Colon (tissue), 2 donors: ENCODE measurements around the gene ERH.
"Not testable (repeated sequence)": the region's sequence is repeated elsewhere in the genome, so short reads cannot be mapped to it uniquely, and the experiment has no call there.

ENCODE experiments used
- FAIRE-seq: peaks from 2 replicates; lab custom pipeline; 2012; peaks lifted over from hg19 to GRCh38; lab: Jason Lieb, UNC
- donor health status: control.
- donor health status: control.

The ERH gene

DNA sequence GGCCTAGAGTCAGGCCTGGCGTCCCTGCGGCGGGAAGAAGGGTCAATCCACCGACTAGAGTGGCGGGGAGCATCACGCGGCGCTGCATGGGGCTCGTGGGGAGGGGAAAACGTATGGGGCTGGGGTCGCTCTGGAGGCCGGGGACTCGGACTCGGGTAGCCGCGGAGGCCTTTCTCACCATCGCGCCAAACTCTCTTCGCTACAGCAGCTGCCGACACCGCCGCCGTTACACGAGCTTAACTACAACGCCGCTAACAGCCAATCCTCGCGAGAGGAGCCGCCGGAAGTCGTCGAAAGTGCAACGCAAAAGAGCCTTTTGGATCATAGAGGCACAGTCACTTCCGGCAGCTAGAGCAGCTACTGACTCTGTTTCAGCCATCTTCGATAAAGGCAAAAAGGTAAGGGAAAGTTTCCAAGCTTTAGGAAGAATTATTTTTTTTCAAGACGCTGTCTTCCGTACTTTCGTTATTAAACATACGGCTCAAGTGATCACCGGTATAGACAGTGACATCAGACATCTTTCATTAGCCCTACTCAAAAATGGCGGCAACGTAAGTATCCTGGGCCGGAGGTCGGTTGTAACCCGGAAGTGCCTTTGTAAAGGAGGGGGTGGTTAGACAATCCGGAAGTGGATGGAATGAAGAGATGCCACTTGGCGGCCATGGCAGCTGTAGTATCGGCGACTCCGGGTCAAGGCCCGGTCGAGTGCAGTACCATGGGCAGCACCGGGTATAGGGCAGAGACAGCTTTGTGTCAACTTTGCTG lies at the start of gene ERH, which contains the start of gene SLC39A9:
ERH (minus strand) TSS at position 247 of the 765 bp plus-strand sequence; CDS start at position 181, 66 bp downstream.
SLC39A9 (plus strand) TSS at position 640 of the 765 bp plus-strand sequence. CDS start 678 bp downstream, outside the sequence.
- FAIRE-seq = peak; percentile 5

DNA sequence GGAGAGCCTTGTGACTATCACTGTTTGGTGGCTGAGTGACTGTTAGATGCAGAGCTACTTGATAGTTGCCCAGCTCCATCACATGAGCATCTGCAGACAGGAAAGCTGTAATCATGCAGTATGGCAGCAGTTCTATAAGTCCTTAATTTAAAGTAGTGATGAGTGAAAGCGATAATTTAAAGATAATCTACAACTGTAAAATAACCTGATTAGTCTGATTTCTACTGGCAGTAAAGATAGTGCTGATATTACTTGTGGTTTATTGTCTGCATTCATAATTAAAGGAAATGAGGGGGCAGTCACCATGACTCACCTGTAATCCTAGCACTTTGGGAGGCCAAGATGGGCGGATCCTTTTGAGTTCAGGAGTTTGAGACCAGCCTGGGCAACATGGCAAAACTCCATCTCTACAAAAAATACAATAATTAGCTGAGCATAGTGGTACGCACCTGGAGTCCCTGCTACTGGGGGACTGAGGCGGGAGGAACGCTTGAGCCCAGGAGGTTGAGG lies 45.3 kb upstream of the ERH start:
- FAIRE-seq = no peak

DNA sequence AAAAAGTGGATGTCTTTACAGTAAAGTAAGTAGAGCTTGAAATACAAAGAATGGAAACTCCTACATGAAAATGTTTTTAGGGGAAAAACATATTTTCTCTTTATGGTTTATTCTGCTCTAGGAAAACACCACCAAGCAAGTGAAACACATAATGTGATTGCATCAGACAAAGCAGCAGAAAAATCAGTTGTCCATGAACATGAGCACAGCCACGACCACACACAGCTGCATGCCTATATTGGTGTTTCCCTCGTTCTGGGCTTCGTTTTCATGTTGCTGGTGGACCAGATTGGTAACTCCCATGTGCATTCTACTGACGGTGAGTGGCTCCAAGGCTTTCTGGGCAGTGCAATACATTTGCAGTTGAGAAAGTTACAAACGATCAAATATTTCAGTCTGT lies 43.8 kb upstream of the ERH start:
- no peak for FAIRE-seq

DNA sequence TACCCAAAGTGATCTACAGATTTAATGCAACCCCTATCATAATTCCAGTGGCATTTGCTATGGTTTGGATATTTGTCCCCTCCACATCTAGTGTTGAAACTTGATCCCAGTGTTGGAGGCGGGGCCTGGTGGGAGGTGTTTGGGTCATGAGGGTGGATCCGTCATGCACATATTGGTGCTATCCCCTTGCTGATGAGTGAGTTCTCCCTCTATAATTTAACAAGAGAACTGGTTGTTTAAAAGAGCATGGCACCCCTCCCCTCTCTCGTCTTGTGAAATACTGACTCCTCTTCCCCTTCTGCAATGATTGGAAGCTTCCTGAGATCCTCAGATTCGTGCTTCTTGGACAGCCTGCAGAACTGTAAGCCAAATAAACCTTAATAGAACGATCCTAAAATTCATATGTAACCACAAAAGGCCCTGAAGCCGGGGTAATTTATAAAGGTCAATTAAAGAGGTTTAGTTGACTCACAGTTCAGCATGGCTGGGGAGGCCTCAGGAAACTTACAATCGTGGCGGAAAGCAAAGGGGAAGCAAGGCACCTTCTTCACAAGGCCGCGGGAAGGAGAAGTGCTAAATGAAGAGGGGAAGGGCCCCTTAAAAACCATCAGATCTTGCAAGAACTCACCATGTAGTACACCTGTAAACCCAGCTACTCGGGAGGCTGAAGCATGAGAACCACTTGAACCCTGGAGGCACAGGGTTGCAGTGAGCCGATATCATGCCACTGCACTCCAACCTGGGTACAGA lies 41.6 kb upstream of the ERH start:
- FAIRE-seq = no peak

DNA sequence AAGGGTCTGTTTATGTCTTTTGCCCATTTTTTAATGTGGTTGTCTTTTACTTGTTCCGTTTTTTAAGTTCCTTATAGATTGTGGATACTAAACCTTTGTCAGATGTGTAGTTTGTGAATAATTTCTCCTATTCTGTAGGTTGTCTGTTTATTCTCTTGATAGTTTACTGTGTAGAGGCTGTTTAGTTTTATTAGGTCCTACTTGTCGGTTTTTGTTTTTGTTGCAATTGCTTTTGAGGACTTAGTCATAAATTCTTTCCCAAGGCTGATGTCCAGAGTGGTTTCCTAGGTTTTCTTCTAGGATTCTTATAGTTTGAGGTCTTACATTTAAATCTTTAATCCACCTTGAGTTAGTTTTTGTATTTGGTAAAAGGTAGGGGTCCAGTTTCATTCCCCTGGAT lies 34.3 kb upstream of the ERH start:
- no peak for FAIRE-seq

DNA sequence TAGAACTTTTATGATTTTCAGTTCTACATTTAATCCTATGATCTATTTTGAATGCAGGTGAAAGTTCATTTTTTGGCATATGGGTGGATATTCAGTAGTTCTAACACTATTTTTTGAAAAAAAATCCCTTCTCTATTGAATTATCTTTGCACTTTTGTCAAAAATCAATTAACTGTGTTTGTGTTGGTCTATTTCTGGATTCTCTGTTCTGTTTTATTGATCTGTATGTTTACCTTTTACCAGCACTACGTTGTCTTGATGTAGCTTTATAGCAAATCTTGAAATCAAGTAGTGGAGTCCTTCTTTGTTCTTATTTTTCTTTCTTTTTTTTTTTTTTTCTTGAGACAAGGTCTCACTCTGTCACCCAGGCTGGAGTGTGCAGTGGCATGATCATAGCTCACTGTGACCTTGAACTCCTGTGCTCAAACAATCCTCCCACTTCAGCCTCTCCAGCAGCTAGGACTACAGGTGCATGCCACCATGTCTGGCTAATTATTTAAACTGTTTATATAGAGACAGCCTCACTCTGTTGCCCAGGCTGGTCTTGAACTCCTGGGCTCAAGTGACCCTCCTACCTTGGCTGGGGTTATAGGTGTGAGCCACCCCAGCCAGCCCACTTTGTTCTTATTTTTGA lies 32.3 kb upstream of the ERH start:
- no peak for FAIRE-seq

DNA sequence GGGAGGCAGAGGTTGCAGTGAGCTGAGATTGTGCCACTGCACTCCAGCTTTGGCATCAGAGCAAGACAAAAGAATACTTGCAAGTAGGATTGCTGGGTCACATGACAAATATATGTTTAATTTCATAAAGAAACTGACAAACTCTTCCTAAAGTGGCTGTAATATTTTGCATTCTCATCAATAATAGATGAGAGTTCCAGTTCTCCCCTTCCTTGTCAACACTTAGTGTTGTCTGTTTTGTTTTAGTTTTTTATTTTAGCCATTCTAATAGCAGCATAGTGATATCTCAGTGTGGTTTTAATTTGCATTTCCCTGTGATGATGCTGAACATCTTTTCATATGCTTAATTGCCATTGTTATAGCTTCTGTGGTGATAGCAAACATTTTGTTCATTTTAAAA lies 31.5 kb upstream of the ERH start:
- FAIRE-seq = no peak

DNA sequence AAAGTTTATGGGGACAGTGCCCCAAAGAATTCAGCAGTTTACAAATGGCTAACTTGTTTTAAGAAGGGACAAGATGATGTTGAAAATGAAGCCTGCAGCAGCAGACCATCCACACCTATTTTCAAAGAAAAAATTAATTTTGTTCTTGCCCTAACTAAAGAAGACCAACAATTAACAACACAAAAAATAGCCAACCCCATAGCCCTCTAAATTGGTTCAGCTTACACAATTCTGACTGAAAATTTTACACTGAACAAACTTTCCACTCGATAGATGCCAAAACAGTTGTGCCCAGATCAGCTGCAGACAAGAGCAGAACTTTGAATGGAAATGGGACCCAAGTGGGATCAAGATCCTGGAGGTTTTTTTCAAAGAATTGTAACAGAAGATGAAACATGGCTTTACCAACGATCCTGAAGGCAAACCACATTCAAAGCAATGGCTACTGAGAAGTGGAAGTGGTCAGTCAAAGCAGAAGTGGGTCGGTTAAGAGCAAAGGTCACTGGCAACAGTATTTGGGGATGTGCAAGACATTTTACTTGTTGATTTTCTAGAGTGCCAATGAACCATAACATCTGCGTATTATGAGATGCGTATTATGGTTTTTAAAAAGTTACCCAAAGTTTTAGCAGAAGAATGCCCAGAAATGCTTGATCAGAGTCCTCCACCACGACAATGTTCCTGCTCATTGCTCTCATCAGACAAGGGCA lies 30.3 kb upstream of the ERH start:
- no peak for FAIRE-seq

DNA sequence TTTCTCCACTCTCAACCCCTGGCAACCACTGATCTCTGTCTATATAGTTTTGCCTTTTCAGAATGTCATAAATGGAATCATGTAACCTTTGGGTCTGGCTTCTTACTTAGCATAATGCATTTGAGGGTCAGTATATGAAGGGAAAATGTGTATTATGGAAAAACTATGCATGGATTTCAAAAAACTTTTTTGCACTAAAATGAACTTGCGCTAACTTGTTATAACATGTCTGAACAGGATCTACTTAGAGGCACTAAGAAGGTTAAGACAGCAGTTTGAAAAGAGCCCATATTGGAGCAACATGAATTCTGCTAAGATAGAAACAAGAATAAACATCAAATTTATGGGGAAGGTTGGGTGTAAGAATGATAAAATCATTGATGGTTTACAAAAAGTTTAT lies 29.5 kb upstream of the ERH start:
- no peak for FAIRE-seq

DNA sequence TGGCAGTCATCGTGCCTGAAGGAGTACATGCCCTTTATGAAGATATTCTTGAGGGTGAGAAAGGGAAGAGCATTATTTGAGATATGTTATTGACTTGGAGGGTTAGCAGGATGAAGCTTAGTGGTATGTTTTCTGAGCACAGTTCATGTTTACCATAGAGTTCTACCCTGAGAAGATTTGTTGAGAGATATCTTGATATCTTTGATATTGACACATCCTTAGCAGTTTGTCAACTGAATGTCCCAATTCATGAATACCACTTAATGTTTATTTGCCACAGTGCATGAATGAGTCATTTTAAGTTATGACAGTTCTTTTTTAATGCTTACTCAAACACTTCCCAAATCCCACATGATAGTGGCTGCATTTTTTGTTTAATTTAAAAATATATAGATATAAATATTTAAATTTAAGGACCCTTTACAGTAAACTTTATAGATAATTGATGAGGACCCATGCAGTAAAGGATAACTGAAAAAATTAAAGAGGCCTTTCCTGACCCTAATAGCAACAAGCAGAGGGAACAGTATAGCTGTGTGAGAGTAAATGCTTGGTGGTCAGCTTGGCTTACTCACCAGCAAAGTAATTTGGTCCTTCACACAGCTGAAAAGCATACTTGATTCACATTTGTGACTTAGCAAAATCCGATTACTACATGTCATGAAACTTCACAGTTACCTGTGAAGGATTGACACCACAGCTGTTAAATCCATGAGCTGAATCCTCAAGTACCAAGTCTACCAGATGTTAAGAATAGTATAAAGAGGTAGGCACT lies 26.2 kb upstream of the ERH start:
- FAIRE-seq = no peak

DNA sequence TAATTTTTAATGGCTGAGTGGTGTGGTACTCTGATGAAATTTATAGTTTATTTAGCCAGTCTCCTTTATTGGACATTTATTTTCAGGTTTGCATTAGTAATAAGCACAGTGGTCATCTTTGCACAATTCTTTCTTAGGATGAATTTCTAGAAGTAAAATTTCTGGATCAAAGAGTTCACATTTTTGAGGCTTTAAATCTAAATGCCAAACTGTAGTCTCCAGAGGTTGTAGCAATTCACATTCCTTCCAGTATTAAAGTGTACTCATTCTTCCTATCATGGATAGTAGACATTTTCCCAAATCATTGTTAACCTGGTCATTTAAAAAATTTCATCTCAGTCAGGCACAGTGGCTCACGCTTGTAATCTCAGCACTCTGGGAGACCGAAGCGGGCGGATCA lies 25.2 kb upstream of the ERH start:
- no peak for FAIRE-seq

DNA sequence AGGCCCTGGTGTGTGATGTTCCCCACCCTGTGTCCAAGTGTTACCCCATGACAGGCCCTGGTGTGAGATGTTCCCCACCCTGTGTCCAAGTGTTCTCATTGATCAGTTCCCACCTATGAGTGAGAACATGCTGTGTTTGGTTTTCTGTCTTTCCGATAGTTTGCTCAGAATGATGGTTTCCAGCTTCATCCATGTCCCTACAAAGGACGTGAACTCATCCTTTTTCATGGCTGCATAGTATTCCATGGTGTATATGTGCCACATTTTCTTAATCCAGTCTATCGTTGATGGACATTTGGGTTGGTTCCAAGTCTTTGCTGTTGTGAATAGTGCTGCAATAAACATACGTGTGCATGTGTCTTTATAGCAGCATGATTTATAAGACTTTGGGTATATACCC lies 18.0 kb upstream of the ERH start:
- not testable (repeated sequence) for FAIRE-seq

DNA sequence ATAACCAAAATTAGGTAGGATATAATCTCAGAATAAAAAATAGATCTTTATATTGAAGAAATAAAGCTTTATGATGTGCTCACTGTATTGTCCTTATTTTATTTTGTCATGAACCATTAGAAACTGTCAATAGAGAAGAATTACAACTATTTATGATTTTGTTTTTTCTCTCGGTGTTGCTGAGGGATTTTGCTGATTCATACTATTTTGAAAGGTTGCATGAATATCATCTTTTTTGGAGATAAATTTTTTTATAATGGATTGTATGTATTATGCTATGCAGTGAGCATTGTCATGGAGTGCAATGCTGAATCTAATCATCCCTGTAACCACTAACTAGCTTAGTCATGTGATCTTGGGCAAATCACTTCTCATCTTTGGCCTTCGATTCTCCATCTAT lies 15.4 kb upstream of the ERH start:
- FAIRE-seq = no peak

DNA sequence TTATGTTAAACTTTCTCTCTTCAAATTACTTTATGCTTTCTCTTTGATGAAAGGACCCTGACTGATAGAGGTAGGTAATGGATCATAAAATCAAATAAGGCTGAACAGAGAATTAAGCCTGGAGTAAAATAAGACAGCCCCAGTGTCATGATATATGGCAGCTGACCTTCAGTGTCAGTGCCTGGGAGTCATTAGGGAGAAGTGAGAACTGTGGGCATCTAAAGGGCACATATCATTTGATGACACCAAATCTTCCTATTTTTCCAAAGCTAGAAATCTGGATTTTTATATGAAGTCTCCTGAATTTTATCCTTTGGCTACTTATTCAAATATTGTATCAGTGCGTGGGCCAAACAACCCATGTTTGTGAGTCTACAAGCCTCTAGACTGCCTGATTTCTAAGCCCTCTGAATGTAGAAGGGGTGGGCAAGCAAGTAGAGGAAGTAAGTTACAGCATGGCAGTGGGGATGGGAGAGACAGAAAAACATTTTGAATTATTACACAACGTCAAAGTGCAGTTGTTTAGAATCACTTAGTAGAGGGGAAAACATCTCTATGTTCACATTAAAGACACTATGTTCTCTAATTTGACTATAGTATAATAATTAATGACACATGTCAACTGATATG lies 10.3 kb upstream of the ERH start:
- no peak for FAIRE-seq

DNA sequence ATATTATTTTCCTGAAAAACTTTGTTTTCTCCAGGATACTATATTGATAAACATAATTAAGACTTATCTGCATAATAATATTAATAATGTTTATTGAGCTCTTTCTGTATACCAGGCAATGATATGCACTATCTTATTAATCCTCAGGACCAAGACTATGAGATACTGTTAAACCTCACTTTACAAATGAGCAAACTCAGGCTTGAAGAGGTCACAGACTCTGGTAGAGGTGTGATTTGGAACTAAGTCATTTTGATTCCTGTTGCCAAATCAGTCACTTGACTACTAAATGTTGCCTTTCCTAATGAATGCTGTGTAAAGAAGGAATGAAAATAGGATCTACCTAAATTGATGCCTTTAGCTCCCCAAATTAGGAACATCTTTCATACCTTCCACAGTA lies 7.7 kb upstream of the ERH start:
- no peak for FAIRE-seq

DNA sequence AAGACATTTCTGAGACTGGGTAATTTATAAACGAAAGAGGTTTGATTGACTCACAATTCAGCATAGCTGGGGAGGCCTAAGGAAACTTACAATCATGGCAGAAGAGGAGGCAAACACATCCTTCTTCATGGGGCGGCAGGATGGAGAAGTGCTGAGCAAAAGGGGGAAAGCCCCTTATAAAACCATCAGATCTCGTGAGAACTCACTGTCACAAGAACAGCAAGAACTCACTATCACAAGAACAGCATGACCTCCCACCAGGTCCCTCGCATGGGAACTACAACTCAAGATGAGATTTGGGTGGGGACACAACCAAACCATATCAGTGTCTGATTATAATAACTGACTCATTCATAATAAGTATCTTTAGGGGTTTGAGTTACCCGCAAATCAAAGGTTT lies 6.8 kb upstream of the ERH start:
- FAIRE-seq = no peak

DNA sequence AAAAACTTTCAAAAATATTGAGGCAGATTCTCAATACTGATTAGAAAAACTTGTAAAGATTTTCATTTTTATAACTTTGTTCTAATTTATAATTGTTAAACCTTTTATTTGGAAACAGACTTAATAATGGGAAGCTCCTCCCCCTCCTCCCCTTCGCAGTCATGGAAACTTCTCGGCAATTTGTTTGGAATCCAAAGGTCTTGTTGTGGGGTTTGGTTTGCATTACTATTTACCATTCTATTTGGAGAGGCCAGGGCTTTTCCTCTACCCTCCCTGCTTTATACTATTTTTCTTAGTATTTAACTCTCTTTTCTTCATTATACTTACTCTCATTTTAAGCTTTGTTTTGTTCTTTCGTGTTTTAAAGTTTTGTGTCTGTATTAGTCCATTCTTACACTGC lies 6.4 kb upstream of the ERH start:
- no peak for FAIRE-seq

DNA sequence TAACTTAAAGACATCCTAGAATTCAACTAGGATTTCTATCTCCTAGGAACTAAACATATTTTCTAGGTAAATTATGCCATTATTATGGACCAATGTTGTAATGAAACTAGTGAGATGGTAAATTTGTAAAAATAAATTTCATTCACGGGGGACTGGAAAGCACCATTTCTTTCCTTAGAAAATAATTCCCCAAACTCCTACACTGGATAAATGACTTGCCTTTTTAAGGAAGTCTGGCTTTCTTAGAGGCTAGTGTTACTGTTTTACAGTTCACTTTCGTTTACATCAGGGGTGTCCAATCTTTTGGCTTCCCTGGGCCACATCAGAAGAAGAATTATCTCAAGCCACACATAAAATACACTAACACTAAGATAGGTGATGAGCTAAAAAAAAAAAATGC lies 3.7 kb upstream of the ERH start:
- FAIRE-seq = no peak

DNA sequence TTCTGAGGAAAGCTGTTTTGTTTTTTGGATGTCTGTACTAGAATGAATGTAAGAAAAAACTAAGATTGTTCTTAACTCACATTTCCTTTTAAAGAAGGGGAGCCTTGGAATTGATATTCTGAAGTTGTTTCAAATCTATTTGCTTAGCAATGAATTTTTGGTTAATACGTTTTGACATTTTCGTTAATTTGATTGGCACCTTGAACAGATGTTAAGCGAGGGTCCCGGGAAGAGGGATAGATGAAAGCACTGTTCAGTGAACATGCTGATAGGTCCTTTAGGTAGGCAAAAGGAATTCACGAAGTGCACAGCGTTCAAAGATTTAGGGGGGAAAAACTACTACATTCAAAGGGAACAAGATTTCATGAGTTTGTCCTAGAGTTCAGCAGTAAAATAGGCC lies 2.1 kb upstream of the ERH start:
- no peak for FAIRE-seq

DNA sequence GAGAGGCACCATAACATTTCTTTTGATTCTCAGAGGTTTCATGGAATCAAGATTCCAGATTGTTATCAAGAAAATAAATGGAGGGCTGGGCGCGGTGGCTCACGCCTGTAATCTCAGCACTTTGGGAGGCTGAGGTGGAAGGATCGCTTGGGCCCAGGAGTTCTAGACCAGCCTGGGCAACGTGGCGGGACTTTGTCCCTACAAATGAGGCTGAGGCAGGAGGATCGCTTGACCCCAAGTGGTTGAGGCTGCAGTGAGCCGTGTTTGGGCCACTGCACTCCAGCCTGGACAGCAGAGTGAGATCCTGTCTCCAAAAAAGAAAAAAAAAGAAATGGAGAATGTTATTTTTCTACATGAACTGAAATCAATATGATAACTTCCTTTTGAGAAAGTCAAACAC lies 1.7 kb upstream of the ERH start:
- no peak for FAIRE-seq

DNA sequence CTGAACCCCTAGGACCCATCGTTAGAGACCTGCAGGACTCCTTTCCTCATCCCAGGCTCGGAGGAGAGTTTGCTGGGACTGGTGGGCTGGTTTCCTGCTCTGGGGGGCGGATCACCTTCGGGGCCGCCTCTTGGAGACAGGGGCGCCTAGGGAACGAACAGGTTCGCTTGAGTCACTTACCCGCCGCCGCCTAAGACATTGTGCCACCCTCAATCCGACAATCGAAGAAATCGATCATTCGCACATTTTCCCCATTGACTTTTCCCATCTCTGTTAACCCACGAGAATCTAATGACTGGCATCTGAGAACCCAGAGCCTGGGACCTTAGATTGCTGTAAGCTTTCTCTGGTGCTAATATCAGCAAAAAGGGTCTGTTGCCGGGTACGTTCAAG lies 715 bp upstream of the ERH start:
- no peak for FAIRE-seq
